GM19438 (cell line): ENCODE results near the gene SPPL2A.

Experiments
- ATAC-seq: cut with Tn5 transposase; IDR thresholded peaks from one replicate; pipeline ENCODE4 v1.9.1; 2021; ENCODE audit warnings: low read depth; ENCODE audit not compliant: unreplicated experiment

Gene SPPL2A

GRCh38 chr15:50687302-50687902, 78.1 kb downstream of the SPPL2A start:
- peak; percentile 1 for ATAC-seq

DNA sequence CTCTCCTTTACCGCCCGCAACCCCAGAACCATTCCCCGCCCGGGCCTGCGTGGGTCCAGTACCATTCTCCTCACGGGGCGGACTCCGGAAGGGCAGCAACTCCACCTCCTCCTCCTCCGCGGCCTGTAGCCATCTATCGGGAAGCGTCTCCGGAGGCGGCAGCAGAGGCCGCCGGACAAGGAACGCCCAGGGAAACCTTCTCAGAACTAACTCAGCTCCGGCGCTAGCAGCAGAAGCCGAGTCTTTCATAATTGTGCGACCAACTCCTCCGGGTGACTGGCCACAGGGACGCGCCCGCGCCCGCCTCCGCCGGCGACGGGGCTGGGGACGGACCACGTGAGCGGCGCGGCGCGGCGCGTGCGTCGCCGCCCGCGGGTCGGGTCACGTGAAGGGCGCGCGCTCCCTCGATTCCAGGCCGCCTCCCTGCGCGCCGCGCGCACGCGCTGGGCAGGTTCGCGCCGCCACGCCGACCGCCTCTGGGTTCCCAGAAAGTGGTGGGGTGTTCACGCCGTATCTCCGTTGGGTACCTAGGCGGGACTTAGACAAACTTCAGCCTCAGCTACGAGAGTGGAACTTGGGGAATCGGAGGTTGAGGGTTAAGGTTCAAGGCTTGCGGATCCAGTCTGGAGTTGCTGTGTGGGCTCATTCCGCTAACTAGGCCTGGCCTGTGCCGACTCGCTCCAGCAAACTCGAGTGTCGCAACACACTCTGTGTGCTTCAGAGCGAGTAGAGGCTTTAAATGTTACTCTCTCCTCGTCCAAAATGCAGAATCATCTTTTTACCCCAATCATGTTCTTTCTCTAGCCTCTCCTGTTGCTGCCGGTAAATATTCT, 78.8 kb downstream of the SPPL2A start, which contains the start of gene TRPM7:
Gene TRPM7, minus strand, starts transcription at position 329 of the 833 bp plus-strand sequence. Its CDS starts 264 bp downstream, at position 65.
- ATAC-seq: peak; percentile 73

DNA sequence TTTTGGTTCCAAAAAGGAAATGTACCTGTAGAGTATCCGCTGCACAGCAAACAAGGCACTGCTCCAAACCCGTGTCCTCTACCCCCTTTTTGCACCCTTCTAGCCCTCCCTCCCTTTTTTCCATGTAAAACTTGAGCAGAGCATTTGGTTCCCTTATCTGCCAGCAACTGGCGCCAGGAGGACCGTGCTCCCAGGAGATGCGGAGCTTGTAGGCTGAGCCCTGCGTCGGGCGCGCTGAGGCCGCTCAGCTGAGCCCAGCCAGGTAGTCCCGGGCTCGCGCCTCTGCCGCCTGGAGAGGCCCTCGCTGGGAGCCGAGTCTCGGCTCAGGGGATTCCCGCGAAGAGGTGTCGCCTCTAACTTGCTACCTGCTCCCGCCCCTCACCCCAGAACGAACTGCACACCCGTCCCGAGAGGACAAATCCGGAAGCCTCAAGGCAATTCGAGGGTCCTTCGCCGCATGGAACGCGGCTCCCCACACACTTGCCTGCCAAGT, 79.5 kb downstream of the SPPL2A start:
- ATAC-seq: peak; percentile 49

DNA sequence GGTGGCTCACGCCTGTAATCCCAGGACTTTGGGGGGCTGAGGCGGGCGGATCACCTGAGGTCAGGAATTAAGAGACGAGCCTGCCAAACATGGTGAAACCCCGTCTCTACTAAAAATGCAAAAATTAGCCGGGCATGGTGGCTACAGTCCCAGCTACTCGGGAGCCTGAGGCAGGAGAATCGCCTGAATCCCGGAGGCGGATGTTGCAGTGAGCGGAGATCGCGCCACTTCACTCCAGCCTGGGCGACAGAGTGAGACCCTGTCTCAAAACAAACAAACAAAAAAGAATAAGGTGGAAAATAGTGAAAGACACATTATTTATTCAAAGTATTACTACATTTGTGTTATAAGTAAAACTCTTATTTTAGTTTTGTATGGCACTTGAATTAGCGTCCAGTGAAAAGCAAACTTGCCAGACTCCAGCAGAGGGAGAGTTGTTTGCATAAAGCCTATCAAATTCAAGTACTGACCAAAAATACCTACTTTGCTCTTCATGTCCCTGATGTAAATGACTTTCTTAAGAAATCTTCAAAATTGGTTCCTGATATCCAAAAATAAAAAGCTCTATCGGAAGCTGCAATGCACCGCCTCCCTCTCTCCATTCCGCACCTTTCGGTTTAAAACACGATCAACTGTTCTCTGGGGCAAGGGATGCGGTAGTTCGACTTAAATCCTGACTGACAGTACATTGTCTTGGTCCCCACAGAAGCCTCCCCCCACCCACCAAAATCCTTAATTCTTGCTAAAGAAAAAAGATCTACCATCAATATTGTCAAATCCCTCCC, 80.1 kb downstream of the SPPL2A start:
- no peak for ATAC-seq

DNA sequence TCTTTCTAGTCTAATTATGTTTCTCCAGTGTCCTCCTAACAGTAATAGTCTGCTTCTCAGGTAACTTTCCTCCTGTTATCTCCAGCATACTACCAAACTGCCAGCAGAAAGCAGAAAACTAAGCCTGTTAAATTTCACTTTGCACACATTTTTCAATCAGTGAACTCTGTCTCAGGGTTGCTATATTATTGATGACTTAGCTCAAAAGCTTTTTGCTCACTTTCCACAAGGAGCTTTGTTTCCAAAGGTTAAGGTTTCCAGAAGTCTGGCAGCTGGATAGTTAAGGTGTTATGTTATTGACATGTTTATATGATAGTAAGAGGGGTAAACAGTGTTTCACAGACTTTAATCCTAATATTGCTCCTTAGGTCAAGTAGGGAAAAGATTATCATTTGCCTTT, 84.0 kb downstream of the SPPL2A start:
- no peak for ATAC-seq

DNA sequence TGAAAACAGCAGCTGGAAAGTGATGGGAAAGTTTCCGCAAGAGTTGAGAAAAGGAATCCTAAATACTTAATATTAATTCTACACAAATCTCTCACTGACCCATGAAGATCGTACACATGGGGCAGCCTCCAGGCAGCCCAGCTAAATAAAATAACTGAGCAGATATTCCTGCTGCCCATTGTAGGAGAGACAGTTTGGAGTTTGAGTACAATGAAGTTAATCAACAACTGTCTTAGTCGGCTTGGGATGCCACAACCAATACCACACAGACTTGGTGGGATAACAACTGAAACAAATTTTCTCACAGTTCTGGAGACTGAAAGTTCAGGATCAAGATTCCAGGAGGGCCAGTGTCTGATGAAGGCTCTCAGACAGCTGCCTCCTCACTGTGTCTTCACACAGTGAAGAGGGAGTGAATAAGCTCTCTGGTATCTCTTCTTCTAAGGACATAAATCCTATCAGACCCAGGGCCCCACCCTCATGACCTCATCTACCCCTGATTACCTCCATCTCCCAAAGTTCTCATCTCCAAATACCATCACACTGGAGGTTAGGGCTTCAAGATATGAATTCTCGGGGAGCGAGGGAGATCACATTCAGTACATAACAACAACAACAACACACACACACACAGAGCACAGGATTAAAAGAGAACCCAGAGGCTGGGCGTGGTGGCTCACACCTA, 88.6 kb downstream of the SPPL2A start:
- no peak for ATAC-seq

- no peak for ATAC-seq
Measured at GRCh38 chr15:50675535-50676144, 89.9 kb downstream of the SPPL2A start.

DNA sequence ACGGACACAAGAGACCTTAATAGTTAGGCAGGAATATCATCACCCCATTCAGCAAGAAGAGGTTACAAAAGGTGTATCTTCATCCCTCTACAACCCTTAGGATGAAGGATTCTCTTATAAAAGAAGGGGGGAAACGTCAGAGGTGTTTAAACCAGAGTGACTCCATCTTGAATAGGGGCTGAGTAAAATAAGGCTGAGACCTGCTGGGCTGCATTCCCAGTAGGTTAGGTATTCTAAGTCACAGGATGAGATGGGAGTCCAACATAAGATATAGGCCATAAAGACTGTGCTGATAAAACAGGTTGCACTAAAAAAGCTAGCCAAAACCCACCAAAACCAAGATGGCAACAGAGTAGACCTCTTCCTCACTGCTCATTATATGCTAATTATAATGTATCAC, 95.4 kb downstream of the SPPL2A start:
- no peak for ATAC-seq

GRCh38 chr15:50669611-50670010, 95.9 kb downstream of the SPPL2A start:
- ATAC-seq: no peak

GRCh38 chr15:50665938-50666337, 99.6 kb downstream of the SPPL2A start:
- ATAC-seq: no peak

DNA sequence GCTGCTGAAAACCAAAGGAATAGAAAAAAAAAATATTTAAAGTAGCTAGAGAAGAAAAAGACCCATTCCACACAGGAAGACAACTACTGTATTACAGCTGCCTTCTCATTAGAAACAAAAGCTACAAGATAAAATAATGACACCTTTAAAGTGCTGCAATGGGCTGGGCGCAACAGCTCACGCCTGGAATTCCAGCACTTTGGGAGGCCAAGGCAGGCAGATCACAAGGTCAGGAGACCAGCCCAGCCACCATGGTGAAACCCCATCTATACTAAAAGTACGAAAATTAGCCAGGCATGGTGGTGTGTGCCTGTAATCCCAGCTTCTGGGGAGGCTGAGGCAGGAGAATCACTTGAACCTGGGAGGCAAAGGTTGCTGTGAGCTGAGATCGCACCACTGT, 110.0 kb downstream of the SPPL2A start:
- ATAC-seq: no peak

DNA sequence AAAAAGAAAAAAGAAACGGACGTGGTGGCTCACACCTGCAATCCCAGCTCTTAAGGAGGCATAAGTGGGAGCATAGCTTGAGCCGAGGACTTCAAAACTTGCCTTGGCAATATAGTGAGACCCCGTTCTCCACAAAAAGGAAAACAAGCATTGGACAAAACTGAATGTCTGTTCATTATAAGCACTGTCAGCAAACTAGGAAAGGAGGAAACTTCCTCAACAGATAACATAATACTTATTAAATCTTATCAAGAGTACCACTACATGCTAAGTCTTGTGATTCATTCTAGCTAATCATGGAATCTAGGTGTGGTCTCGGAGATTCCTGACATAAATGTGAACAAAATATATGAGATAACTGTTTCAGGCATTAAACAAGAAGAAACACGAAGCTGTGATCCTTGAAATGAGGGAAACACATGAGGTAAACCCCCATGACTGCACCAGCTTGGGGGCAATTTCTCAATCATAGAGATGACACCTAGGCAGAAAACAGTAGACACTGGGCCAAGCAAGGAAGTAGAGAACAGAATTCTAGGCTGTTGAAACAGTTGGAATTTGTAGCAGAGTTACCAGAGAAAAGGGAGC, 112.3 kb downstream of the SPPL2A start:
- no peak for ATAC-seq

DNA sequence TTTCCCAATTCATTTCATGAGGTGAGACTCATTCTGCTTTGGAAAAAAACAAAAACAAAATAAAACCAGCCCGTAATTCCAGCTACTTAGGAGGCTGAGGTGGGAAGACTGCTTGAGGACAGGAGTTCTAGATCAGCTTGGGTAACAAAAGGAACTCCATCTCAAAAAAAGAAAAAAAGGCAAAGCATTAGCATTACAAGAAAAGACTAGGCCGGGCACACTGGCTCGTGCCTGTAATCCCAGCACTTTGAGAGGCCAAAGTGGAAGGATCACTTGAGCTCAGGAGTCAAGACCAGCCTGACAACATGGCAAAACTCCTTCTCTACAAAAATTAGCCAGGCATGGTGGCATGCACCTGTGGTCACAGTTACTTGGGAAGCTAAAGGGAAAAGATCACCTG, 112.8 kb downstream of the SPPL2A start:
- ATAC-seq: no peak
